OCI-LY1 (cell line): ENCODE results near the gene KCNH2.

ENCODE experiments used
- H2AFZ ChIP-seq: fragments of 200-600 bp; sonication (generic), shearing (Covaris generic); 2 replicates; pipeline ENCODE4 v1.6.0; 2014; ENCODE audit warnings: antibody characterized with exemption, mild to moderate bottlenecking, low read length
- H3F3A ChIP-seq: fragments of 200-600 bp; sonication (generic), shearing (Covaris generic); 2 replicates; pipeline ENCODE4 v1.6.0; 2014; ENCODE audit warnings: mild to moderate bottlenecking, antibody characterized with exemption, low read length, moderate library complexity; ENCODE audit not compliant: insufficient read depth
- H3K27ac ChIP-seq: fragments of 200-600 bp; sonication (generic); 2 replicates; pipeline ENCODE4 v1.5.1; 2014; ENCODE audit warnings: low read length, mixed run types, mild to moderate bottlenecking, low read depth; ENCODE audit not compliant: poor library complexity, severe bottlenecking
- H3K27me3 ChIP-seq: fragments of 200-600 bp; sonication (generic); 2 replicates; pipeline ENCODE4 v1.6.0; 2014; ENCODE audit warnings: antibody characterized with exemption, mild to moderate bottlenecking, low read length, moderate library complexity; ENCODE audit not compliant: insufficient read depth
- H3K36me3 ChIP-seq: fragments of 200-600 bp; sonication (generic); 2 replicates; pipeline ENCODE4 v1.6.1; 2014; ENCODE audit warnings: mild to moderate bottlenecking, antibody characterized with exemption, low read length, moderate library complexity, mixed read lengths; ENCODE audit not compliant: insufficient read depth
- H3K4me1 ChIP-seq: fragments of 200-600 bp; sonication (generic); 2 replicates; pipeline ENCODE4 v1.5.1; 2014; ENCODE audit warnings: mild to moderate bottlenecking, low read length, moderate library complexity; ENCODE audit not compliant: insufficient read depth, severe bottlenecking
- H3K4me2 ChIP-seq: fragments of 200-600 bp; sonication (generic), shearing (Covaris generic); 2 replicates; pipeline ENCODE4 v1.6.1; 2014; ENCODE audit warnings: low read length
- H3K4me3 ChIP-seq: fragments of 200-600 bp; sonication (generic); 2 replicates; pipeline ENCODE4 v1.5.1; 2014; ENCODE audit warnings: low read length, low read depth, mild to moderate bottlenecking, mixed read lengths; ENCODE audit not compliant: poor library complexity, severe bottlenecking
- H3K79me2 ChIP-seq: fragments of 200-600 bp; shearing (Covaris generic); 2 replicates; pipeline ENCODE4 v1.6.1; 2016; ENCODE audit warnings: mixed run types, low read length, mixed read lengths; ENCODE audit not compliant: insufficient read depth
- H3K9ac ChIP-seq: fragments of 200-600 bp; sonication (generic), shearing (Covaris generic); 2 replicates; pipeline ENCODE4 v1.6.1; 2014; ENCODE audit warnings: mild to moderate bottlenecking, low read length, mixed read lengths
- H3K9me2 ChIP-seq: fragments of 200-600 bp; sonication (generic), shearing (Covaris generic); 2 replicates; pipeline ENCODE4 v1.6.1; 2014; ENCODE audit warnings: low read depth, mild to moderate bottlenecking, low read length, mixed read lengths
- H3K9me3 ChIP-seq: fragments of 200-600 bp; shearing (Covaris generic); 2 replicates; pipeline ENCODE4 v1.6.1; 2014; ENCODE audit warnings: low read length, mixed read lengths
- H4K20me1 ChIP-seq: fragments of 200-600 bp; sonication (generic), shearing (Covaris generic); 2 replicates; pipeline ENCODE4 v1.6.0; 2016; ENCODE audit warnings: mild to moderate bottlenecking, low read length; ENCODE audit not compliant: insufficient read depth
- EZH2 ChIP-seq: fragments of 200-600 bp; sonication (generic), shearing (Covaris generic); IDR thresholded peaks from 2 replicates; pipeline ENCODE4 v1.8.0; 2017; ENCODE audit warnings: borderline replicate concordance, mixed run types, mild to moderate bottlenecking, antibody characterized with exemption, low read length, moderate library complexity, mixed read lengths
- TF ChIP-seq, protein P1 (sequence below): fragments of 200-600 bp; sonication (generic), shearing (Covaris generic); IDR thresholded peaks from 2 replicates; pipeline ENCODE4 v1.5.1; 2017; ENCODE audit warnings: mild to moderate bottlenecking, antibody characterized with exemption, low read length, moderate library complexity, mixed read lengths

KCNH2 gene

DNA sequence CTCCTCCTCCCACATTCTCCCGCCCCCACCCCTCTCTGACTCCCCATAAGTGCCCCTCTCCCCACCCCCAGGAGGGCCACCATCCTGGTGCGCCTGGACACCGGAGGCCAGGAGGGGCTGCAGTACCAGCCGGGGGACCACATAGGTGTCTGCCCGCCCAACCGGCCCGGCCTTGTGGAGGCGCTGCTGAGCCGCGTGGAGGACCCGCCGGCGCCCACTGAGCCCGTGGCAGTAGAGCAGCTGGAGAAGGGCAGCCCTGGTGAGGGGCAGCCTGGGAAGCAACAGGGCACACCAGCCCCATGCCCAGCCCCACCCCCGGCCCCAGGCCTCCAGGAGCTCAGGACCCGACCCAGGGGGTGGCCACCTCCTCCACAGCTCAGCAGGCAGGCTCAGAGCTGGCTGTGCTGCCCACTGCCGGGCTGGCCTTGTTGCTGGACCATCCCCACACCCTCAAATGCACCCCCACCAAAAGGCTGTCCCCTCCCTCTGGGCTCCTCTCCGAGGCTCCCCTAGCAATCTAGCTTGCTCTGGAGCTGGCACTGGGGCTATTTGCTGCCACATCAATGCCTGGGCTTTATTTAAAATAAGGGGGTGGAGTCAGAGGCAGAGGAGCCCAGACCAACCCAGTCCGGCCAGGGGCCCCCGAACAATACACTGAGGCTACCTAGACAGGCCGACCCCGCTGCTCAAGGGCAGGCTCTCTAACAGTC is 31.4 kb upstream of the KCNH2 start:
- no peaks in the 10 kb centered on the region for H4K20me1 ChIP-seq
- TF ChIP-seq, protein P1, sequence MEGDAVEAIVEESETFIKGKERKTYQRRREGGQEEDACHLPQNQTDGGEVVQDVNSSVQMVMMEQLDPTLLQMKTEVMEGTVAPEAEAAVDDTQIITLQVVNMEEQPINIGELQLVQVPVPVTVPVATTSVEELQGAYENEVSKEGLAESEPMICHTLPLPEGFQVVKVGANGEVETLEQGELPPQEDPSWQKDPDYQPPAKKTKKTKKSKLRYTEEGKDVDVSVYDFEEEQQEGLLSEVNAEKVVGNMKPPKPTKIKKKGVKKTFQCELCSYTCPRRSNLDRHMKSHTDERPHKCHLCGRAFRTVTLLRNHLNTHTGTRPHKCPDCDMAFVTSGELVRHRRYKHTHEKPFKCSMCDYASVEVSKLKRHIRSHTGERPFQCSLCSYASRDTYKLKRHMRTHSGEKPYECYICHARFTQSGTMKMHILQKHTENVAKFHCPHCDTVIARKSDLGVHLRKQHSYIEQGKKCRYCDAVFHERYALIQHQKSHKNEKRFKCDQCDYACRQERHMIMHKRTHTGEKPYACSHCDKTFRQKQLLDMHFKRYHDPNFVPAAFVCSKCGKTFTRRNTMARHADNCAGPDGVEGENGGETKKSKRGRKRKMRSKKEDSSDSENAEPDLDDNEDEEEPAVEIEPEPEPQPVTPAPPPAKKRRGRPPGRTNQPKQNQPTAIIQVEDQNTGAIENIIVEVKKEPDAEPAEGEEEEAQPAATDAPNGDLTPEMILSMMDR: 0 out of 2 replicates have a peak, but pooled peaks have one; percentile 21
- no peak for TF ChIP-seq EZH2
- H3K4me1 ChIP-seq: peaks cover 18% of the 10 kb centered on the region
- H3K9me3 ChIP-seq: no peaks in the 10 kb centered on the region
- H3K27me3 ChIP-seq: peaks cover 4% of the 10 kb centered on the region; the same call in 1 of the 2 replicates
- no peak overlapping the region for H3K9ac ChIP-seq
- H2AFZ ChIP-seq: no peak overlapping the region
- no peaks in the 10 kb centered on the region for H3F3A ChIP-seq
- H3K27ac ChIP-seq: no peak overlapping the region
- H3K9me2 ChIP-seq: no peaks in the 10 kb centered on the region
- H3K36me3 ChIP-seq: no peaks in the 10 kb centered on the region
- H3K4me3 ChIP-seq: no peak overlapping the region
- H3K79me2 ChIP-seq: no peaks in the 10 kb centered on the region
- H3K4me2 ChIP-seq: no peak overlapping the region

DNA sequence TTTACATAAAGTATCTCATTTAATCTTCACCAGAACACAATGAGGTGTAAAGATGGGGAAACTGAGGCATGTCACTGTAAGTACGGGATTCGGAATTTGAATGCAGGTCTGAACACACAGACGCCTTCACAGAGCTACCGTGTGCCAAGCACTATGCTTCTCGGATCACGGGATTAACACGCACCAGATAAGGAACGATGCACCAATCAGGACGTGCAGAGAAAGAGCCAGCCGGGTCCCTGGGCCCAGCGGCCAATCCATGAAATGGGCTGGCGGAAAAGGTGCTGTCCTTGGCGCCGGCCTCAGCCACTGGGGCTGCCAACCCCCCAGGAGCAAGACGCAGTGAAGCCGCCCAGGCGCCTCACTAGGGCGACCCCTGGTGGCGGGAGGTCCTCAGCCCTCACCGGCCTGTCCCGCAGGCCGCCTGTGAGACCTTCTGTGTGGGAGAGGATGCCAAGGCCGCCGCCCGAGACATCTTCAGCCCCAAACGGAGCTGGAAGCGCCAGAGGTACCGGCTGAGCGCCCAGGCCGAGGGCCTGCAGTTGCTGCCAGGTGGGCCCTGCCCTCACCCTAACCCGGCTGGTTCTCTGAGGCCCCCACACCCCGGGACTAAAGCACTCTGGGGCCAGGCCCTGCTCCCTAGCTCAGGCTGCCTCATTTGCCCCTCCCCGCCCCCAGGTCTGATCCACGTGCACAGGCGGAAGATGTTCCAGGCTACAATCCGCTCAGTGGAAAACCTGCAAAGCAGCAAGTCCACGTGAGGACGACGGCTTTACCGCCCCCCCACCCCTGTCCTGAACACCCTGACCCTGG is 30.6 kb upstream of the KCNH2 start:
- H3F3A ChIP-seq: no peaks in the 10 kb centered on the region
- no peaks in the 10 kb centered on the region for H3K9me3 ChIP-seq
- no peak overlapping the region for H3K9ac ChIP-seq
- TF ChIP-seq EZH2: no peak
- TF ChIP-seq, protein P1: peak; percentile 96
- no peak overlapping the region for H3K4me3 ChIP-seq
- no peak overlapping the region for H3K27ac ChIP-seq
- H4K20me1 ChIP-seq: no peaks in the 10 kb centered on the region
- no peak overlapping the region for H2AFZ ChIP-seq
- H3K27me3 ChIP-seq: peaks cover 4% of the 10 kb centered on the region; the same call in 1 of the 2 replicates
- H3K4me2 ChIP-seq: peak overlapping the region; percentile 18; the same call in 1 of the 2 replicates
- H3K9me2 ChIP-seq: no peaks in the 10 kb centered on the region
- H3K36me3 ChIP-seq: no peaks in the 10 kb centered on the region
- H3K4me1 ChIP-seq: peaks cover 11% of the 10 kb centered on the region
- H3K79me2 ChIP-seq: no peaks in the 10 kb centered on the region

DNA sequence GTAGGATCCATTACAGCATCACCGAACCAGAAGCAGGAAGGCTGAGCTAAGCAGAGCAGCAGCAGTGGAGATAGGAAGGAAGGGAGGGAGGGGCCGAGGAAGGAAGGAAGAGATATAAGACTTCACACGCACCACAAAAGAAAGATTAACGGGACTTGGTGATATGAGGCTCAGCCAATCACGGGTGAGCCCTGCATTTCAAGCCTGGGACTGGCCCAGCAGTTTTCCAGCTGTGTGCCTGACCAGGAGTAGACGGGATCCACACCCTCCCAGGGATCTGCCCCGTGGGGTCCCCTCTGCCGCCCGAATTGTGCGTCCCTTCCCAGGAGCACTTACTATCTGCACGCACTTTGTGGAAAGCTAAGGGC is 30.0 kb upstream of the KCNH2 start:
- TF ChIP-seq EZH2: no peak
- TF ChIP-seq, protein P1: no peak
- no peaks in the 10 kb centered on the region for H4K20me1 ChIP-seq
- H3K9ac ChIP-seq: no peak overlapping the region
- H3K27me3 ChIP-seq: peaks cover 4% of the 10 kb centered on the region; the same call in 1 of the 2 replicates
- no peaks in the 10 kb centered on the region for H3K9me3 ChIP-seq
- no peak overlapping the region for H2AFZ ChIP-seq
- no peaks in the 10 kb centered on the region for H3F3A ChIP-seq
- no peak overlapping the region for H3K4me2 ChIP-seq
- H3K4me3 ChIP-seq: no peak overlapping the region
- H3K27ac ChIP-seq: no peak overlapping the region
- H3K9me2 ChIP-seq: no peaks in the 10 kb centered on the region
- H3K79me2 ChIP-seq: no peaks in the 10 kb centered on the region
- H3K4me1 ChIP-seq: peaks cover 7% of the 10 kb centered on the region
- H3K36me3 ChIP-seq: no peaks in the 10 kb centered on the region
